G401.6 (cell line): ENCODE measurements around the gene LRRC8E.
"Not testable (repeated sequence)": the region's sequence is repeated elsewhere in the genome, so short reads cannot be mapped to it uniquely, and the experiment has no call there.

Experiments
- FAIRE-seq: peaks from 2 replicates; lab custom pipeline; 2012; peaks lifted over from hg19 to GRCh38; lab: Jason Lieb, UNC

LRRC8E gene

DNA sequence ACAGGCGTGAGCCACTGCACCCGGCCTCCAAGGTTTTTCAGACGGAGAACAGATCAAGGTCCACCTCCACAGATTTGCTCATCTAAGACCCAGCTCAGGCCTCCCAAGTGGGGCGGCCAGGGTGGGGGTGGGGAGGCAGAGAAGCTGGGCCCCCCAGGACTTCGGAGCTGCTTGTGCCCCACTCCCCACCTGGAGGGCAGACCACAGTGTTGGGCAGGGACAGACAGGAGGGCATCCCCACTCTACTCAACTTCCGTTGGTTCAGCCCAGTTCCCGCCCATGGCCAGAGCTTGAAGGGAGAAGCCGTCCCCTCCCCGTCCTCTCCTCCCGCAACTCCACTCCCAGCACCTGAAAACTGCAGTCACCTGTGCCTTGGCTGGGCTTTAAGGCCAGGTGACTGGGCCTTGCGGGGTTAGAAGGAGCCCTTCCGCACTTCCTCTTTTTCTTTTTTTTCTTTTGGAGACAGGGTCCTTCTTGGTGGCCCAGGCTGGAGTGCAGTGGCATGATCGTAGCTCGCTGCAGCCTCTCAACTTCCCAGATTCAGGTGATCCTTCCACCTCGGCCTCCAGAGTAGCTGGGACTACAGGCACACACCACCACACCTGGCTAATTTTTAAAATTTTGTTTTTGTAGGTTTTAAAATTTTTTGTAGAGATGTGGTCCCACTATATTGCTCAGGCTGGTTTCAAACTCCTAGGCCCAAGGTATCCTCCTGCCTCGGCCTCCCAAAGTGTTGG, 734 bp upstream of the LRRC8E start:
- FAIRE-seq, result no peak

DNA sequence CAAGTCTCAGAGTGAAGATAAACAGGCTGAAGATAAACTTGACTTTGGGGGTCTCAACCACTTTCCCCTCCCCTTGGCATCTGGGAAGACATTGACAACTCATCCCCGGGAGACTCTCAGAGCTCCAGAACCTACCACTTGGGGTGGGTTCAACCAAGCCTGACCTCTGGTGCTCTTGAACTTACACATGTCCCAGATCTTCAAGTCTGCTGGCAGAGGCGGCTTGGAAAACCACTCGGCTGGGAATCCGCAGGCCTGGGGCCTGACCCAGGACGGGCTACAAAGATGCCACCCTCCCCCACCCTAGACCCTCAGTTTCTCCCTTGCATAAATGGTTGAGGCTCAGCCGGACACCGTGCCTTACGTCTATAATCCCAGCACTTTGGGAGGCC, 512 bp downstream of the LRRC8E start:
- no peak for FAIRE-seq

DNA sequence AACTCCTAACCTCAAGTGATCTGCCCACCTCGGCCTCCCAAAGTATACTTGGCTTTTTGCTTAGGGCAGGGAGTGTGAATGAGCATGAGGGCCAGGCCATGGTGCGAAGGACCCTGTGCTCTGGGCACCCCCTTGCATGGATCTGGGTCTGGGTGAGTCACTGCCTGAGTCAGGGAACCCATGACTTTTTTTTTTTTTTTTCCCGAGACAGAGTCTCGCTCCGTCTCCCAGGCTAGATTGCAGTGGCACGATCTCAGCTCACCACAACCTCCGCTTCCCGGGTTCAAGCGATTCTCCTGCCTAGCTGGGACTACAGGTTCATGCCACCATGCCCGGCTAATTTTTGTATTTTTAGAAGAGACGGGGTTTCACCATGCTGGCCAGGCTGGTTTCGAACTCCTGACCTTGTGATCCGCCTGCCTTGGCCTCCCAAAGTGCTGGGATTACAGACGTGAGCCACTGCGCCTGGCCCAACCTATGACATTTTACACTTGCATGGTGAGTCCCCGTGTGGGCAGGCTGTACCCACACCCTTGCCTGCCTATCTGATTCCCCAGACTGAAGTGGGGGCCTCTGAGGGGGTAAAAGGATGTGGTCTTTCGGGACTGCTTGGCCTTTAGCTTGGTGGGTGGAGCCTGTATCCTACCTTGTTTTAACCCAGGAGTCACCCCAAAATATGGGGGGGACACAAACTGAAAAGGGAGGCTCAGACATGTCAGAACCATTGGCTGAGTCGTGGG, 5.2 kb downstream of the LRRC8E start:
- FAIRE-seq, result not testable (repeated sequence)

DNA sequence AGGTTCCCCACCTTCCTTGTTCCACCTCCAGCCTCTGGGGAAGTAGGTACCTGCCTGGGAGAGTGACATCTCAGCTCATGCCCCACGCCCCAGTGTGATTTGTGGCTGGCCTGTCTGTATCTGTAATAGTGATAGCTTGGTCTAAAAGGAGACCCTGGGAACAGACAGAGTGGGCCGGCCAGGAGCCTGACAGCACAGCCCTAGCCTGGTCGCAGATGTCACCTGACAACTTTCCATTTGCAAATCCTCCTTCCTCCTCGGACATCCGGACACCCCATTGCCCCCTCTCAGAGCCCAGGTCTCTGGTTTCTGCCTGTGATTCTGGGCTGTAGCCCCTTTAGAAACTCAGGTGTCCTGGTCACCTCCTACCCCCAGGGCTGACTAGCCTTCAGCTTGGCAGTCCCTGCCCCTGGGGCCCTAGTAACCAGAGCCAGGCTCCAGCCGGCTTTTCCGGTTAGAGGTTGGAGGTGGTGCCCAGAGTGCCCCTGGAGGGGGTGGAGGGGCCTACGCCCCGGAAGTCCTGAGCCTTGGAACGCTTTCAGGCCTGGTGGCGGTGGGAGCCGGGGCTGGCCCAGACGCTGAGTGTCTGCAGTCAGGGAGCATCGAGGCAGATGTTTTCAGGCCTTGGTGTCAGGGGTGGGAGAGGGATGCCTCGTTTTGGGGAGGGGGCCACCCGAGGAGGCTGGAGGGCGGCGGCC, 6.5 kb downstream of the LRRC8E start:
- FAIRE-seq, result no peak

DNA sequence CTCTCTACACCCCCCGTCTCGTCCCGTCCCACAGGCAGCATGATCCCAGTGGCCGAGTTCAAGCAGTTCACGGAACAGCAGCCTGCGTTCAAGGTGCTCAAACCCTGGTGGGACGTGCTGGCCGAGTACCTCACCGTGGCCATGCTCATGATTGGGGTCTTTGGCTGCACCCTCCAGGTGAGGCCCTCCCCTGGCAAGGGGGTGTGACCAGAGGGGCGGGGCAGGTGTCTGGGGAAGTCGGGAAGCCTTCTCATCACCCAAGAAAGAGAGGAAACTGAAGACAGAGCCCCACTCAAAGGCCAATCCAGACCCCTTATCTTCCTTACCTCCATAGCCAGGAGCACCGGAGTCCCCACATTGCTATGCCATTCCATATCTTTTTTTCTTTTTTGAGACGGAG, 7.3 kb downstream of the LRRC8E start:
- no peak for FAIRE-seq

DNA sequence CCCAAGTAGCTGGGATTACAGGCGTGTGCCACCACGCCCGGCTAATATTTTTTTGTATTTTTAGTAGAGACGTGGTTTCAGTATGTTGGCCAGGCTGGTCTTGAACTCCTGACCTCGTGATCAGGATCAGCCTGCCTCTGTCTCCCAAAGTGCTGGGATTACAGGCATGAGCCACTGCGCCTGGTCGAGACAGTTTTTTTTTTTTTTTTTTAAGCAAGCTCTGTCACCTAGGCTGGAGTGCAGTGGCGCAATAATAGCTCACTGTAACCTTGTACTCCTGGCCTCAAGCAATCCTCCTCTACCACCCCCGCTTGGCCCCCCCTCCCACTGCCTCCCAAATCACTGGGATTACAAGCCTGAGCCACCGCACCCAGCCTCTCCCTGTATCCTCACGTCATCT, 9.0 kb downstream of the LRRC8E start:
- FAIRE-seq, result no peak

DNA sequence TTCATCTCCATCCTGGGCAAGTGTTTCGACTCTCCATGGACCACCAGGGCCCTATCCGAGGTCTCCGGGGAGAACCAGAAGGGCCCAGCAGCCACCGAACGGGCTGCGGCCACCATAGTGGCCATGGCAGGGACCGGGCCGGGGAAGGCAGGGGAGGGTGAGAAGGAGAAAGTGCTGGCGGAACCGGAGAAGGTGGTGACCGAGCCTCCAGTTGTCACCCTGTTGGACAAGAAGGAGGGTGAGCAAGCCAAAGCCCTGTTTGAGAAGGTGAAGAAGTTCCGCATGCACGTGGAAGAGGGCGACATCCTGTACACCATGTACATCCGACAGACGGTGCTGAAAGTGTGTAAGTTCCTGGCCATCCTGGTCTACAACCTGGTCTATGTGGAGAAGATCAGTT, 10.7 kb downstream of the LRRC8E start:
- no peak for FAIRE-seq

DNA sequence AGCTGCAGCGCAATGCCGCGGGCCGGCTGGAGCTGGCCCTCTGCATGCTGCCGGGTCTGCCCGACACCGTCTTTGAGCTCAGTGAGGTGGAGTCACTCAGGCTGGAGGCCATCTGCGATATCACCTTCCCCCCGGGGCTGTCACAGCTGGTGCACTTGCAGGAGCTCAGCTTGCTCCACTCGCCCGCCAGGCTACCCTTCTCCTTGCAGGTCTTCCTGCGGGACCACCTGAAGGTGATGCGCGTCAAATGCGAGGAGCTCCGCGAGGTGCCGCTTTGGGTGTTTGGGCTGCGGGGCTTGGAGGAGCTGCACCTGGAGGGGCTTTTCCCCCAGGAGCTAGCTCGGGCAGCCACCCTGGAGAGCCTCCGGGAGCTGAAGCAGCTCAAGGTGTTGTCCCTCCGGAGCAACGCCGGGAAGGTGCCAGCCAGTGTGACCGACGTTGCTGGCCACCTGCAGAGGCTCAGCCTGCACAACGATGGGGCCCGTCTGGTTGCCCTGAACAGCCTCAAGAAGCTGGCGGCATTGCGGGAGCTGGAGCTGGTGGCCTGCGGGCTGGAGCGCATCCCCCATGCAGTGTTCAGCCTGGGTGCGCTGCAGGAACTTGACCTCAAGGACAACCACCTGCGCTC, 11.6 kb downstream of the LRRC8E start:
- no peak for FAIRE-seq

DNA sequence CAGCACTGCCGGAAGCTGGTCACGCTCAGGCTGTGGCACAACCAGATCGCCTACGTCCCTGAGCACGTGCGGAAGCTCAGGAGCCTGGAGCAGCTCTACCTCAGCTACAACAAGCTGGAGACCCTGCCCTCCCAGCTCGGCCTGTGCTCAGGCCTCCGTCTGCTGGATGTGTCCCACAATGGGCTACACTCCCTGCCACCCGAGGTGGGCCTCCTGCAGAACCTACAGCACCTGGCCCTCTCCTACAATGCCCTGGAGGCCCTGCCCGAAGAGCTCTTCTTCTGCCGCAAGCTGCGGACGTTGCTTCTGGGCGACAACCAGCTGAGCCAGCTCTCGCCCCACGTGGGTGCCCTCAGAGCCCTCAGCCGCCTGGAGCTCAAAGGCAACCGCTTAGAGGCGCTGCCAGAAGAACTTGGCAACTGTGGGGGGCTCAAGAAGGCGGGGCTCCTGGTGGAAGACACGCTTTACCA, 12.1 kb downstream of the LRRC8E start:
- FAIRE-seq, result no peak

DNA sequence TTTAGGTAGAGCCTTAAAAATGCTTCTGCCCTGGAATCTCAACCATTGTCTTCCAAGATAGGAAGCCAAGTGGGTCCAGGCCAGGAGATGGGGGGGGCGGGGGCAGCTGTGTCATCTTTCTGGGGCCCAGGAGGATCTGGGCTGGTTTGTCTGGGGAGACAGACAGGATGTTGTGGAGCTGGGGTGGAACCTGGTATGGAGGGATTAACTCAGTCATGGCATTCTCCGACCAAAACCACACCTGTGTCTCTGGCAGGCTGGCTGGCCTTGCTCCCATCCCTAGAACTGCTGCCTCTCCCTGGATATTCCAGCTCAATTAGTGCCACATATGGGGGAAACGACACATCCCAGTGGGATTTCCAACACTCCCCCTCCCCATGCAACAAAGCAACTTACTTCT, 12.6 kb downstream of the LRRC8E start:
- FAIRE-seq, result no peak

DNA sequence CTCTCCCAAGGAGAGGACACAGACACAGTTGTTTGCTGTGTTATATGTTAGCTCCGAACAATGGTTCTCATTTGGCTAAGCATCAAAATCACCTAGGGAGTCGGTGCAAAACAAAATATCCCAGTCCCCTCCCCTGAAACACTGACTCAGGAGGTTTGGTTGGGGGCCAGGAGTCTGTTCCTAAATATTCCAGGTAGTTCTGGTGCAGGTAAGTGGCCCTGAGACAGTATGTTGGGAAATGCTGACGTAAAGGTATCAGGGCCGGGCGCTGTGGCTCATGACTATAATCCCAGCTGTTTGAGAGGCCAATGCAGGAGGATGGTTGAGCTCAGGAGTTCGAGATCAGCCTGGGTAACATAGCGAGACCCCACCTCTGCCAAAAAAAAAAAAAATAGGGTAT, 13.0 kb downstream of the LRRC8E start:
- no peak for FAIRE-seq

DNA sequence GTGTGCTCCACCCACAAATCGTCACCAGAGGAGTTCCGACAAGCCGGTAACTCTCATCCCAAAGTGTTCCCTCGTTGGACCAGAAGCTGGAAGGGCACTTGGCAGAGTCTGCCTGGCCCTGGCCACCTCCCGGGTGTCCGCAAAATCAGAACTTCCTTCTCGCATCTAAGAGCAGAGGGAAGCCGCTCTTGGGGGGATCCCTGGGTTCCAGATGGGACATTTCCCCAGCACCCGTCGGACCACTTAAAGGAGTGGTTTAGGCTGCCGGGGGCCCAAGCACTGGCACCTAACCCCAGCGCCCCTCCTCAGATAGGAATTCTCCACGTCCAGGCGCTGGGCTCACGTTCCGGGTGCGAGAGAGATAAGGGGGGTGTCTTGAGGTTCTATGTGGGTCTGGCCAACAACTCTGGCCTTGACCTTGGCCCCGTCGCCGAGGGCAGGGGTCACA, 14.5 kb downstream of the LRRC8E start:
- FAIRE-seq, result no peak

DNA sequence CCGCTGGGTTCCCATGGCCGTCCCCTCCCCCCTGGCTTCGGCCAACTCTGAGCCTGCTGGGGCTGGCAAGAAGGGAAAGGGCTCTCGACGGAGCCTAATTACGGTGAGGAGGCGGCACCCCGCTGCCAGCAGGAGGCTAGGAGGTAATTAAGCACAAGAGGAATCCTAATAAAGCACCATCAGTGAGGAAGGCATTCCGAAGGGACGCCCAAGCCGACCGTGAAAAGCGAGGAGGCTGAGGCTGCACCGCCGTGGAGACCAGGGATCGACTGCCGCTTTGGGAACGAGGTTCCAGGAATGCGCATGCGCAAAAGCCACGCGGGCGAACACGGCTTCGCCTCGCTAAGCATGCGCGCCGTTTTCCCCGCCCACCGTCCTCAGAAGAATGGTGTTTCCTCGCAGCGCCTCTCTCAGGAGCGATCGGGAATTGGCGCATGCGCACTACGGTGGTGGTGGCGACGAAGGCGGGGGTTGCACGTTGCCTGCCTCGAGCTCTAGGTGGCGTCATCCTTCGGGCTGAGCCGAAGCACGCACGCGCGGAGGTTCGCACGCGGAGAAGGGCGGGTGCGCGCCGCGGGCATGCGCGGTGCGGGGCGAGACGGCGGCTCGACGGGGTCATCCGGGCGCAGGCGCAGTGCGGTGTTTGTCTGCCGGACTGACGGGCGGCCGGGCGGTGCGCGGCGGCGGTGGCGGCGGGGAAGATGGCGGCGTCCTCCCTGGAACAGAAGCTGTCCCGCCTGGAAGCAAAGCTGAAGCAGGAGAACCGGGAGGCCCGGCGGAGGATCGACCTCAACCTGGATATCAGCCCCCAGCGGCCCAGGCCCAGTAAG, 15.1 kb downstream of the LRRC8E start, which contains the start of gene MAP2K7:
Gene MAP2K7, plus strand, starts transcription at position 634 of the 830 bp plus-strand sequence. Its CDS starts 68 bp downstream, at position 702.
- peak; percentile 98 for FAIRE-seq

DNA sequence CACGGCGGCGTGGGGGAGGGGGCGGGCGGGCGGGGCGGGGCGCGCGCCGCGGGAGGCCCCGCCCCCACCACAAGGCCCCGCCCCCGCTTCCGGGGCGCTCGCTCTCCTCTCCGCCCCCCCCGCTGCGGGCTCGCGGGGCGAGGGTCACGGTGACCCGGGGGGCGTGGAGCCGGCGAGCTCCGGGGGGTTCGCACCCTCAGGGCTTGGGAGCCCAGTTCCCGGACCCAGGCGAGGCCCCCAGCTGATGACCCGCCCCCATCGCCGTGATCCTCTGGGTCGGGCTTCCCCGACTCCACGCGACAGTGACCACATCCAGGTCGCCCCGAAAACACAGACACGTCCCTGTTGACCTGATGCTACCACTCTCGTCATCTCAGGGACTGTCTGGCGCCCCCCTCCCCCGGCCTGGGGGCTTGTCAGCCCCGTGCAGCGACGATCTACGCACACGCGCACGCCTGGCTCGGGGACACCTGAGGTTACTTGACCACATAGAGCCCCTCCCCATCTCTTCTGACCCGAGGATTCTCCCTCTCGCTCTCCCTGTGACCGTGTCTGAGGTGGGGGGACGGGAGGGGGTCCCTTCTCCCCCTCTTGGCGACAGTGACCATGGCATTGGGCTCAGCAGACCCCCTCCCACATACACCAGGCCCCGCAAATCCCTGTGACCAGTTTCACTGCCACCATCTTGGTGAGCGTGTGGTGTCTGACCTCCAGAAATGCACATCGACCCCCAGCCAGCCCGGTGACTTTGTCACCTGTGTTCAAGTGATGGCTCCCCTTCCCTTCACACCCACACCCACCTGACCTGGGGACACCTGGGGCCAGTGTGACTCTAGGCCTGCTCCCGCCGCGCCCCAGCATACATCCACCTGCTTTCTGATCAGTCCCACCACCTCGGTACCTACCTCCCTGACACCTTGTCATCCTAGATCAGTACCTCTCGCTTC, 16.0 kb downstream of the LRRC8E start:
- FAIRE-seq, result no peak

DNA sequence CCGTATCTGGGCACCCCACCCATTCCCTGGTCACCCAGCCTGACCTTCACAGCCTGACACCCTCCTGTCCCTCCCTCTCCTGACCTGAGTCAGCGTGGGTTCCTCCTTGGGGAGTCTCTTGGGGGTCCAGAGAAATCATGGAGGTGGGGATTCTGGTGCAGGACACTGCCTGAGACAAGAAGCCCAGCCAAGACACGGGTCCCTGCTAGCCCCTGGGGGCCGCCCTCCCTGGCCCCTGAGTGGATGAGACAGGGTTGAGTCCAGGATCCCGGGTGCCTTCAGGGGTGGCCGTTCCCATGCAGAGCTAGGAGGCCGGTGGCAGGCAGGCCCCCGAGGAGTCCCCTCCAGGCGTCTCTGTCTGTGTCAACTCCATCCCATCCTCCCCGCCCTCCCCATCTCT, 17.0 kb downstream of the LRRC8E start:
- no peak for FAIRE-seq

DNA sequence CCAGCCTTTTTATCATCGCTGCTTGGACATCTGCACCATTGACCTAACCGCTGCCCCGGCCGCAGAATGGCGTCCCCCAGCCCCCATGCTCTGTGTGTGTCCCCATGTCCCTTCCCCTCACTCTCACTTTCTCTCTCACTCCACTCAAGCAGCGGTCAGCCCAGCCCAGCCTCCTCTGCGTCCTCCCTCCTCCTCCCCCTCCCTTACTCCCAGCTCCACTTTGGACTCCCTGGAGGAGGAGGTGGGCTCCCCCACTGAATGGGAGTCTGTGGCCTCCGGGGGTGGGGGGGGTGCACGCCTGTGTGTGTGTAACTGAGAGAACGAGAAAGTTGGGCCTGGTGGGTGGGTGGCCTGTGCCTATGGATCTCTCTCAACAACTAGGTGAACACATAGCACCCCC, 17.5 kb downstream of the LRRC8E start:
- no peak for FAIRE-seq

DNA sequence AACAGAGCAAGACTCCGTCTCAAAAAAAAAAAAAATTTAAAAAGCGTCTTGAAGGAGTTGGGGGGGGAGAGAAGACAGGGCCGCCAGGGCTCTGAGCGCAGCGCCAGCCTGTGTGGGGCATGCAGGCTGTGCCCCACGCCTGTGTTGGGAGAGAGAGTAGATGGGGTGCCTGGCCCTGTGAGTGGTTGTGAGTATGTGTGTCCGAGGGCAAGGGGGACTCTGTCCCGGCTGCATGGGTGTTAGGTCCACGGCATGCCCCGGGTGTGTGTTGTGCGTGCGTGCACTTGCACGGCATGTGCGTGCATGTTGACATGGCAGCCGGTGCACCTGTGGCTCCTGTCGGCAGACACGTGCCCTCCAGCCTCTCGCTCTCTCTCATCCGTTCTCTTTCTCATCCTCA, 18.8 kb downstream of the LRRC8E start:
- FAIRE-seq, result no peak

DNA sequence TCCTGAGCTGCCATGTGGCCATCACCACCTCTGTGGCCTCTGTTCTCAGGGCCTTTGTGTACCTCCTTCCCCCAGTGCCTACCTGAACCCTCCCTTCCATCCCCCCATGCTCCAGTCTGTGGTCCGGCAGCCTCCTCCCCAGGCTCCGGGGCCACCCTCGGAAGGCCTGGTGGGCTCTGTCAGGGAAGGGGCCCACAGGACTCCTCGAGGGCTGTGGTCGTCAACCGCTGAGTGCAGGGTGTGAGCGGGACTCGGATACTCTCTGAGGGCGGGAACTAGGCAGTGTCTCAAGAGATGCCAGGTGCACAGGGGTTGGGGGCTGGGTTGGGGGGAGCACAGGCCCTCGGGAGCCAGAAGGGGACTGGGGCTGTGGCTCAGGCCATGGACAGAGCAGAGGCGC, 19.2 kb downstream of the LRRC8E start:
- no peak for FAIRE-seq

DNA sequence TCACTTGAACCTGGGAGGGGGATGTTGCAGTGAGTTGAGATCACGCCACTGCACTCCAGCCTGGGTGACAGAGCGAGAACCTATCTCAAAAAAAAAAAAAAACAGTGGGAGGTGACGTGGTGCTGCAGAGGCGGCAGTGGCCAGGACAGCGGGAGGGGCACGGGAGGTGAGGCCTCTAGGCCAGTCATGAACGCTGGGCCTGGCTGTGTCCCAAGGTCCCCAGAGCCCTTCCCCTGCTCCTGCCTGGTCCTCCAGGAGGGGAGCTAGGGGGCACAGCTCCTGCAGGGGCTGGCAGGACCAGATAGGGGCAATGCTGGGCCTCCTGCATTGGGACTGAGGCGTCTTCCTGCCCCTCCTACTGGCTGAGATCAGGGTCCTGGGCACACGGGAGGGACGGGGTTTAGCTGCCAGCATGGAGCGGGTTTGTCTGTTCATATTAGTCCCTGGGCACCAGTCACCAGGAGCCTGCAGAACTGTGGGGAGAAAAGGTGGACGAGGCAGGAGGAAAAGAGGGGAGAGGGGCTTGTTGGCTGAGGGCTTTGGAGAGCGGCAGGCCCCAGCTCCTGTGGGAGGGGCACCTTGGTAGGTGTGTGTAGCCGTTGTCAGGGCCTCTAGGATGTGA, 19.9 kb downstream of the LRRC8E start:
- FAIRE-seq, result no peak
